ENCODE data around the gene FTH1. TPM values are rescaled to one million over a fixed set of nuclear protein-coding genes. Genes with fewer than 3 reads are reported as not detected.

FTH1 gene
- total and polyA plus RNA-seq, 2 of the 13 experiments (the other 11 are each of a cell fraction or from before 2014, with no cell fraction given): 607 to 760 TPM

DNA sequence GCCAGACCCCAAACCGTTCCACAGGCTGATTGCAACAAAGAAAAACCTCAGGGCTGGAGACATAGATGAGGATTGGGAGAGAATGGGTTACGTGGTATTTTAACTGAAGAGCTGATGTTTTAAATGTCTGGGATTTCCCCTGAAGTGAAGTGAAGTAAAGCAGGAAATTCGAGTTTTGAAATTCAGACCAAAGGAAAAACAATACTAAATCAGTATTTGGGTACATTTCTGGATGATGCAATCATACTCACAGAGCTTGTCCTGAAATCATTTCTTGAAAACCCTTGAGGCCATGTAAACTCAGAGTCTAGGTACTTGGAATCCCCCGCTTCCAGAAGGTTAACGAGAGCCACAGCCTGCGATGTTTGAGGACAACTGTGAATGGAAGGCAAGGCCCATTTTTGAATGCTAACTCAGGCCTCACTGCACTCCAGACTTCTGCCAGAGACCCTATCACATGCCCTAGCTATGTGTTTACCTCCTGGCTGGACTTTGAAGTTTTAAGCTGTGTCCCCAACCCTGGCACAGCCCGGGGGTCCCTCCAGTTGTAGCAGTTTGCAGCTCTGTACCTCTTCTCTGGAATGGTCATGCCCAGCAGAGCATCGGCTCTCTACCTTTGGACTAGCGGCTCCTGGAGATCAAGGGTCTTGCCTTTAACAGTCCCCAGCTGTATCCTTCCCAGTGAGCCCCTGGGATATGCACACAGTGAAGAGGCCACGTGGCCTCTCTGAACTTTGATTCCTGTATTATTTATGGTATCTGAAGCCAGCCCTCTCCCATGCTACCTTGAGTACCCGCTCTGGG is 5.4 kb upstream of the FTH1 start (continued):
- TF ChIP-seq, protein P1, sequence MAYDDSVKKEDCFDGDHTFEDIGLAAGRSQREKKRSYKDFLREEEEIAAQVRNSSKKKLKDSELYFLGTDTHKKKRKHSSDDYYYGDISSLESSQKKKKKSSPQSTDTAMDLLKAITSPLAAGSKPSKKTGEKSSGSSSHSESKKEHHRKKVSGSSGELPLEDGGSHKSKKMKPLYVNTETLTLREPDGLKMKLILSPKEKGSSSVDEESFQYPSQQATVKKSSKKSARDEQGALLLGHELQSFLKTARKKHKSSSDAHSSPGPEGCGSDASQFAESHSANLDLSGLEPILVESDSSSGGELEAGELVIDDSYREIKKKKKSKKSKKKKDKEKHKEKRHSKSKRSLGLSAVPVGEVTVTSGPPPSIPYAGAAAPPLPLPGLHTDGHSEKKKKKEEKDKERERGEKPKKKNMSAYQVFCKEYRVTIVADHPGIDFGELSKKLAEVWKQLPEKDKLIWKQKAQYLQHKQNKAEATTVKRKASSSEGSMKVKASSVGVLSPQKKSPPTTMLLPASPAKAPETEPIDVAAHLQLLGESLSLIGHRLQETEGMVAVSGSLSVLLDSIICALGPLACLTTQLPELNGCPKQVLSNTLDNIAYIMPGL (CRISPR knock-in tag; IDR thresholded peaks at IDR 0.05; ENCODE audit: borderline replicate concordance in 1 of 2, low read depth in 1 of 2): no peak; a peak in 1 of 4 replicates
- TF ChIP-seq, protein P2, sequence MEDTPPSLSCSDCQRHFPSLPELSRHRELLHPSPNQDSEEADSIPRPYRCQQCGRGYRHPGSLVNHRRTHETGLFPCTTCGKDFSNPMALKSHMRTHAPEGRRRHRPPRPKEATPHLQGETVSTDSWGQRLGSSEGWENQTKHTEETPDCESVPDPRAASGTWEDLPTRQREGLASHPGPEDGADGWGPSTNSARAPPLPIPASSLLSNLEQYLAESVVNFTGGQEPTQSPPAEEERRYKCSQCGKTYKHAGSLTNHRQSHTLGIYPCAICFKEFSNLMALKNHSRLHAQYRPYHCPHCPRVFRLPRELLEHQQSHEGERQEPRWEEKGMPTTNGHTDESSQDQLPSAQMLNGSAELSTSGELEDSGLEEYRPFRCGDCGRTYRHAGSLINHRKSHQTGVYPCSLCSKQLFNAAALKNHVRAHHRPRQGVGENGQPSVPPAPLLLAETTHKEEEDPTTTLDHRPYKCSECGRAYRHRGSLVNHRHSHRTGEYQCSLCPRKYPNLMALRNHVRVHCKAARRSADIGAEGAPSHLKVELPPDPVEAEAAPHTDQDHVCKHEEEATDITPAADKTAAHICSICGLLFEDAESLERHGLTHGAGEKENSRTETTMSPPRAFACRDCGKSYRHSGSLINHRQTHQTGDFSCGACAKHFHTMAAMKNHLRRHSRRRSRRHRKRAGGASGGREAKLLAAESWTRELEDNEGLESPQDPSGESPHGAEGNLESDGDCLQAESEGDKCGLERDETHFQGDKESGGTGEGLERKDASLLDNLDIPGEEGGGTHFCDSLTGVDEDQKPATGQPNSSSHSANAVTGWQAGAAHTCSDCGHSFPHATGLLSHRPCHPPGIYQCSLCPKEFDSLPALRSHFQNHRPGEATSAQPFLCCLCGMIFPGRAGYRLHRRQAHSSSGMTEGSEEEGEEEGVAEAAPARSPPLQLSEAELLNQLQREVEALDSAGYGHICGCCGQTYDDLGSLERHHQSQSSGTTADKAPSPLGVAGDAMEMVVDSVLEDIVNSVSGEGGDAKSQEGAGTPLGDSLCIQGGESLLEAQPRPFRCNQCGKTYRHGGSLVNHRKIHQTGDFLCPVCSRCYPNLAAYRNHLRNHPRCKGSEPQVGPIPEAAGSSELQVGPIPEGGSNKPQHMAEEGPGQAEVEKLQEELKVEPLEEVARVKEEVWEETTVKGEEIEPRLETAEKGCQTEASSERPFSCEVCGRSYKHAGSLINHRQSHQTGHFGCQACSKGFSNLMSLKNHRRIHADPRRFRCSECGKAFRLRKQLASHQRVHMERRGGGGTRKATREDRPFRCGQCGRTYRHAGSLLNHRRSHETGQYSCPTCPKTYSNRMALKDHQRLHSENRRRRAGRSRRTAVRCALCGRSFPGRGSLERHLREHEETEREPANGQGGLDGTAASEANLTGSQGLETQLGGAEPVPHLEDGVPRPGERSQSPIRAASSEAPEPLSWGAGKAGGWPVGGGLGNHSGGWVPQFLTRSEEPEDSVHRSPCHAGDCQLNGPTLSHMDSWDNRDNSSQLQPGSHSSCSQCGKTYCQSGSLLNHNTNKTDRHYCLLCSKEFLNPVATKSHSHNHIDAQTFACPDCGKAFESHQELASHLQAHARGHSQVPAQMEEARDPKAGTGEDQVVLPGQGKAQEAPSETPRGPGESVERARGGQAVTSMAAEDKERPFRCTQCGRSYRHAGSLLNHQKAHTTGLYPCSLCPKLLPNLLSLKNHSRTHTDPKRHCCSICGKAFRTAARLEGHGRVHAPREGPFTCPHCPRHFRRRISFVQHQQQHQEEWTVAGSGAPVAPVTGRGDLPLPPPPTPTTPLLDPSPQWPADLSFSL (CRISPR knock-in tag; IDR thresholded peaks at IDR 0.05): no peak
- TF ChIP-seq MBNL3 (CRISPR knock-in tag; conservative IDR thresholded peaks at IDR 0.05) (no peak), STAG1 (CRISPR knock-in tag; IDR thresholded peaks at IDR 0.05) (no peak), ZNF841 (CRISPR knock-in tag; IDR thresholded peaks at IDR 0.05; ENCODE audit: borderline replicate concordance) (no peak), ZNF451 (CRISPR knock-in tag; IDR thresholded peaks at IDR 0.05) (0 out of 2 replicates have a peak, but pooled peaks have one; percentile 64), MEIS2 (CRISPR knock-in tag; IDR thresholded peaks at IDR 0.05) (0 out of 2 replicates have a peak, but pooled peaks have one; percentile 27), SATB2 (CRISPR knock-in tag; IDR thresholded peaks at IDR 0.05) (peak; percentile 88; the same call in 1 of the 2 replicates), ZNF75D (CRISPR knock-in tag; IDR thresholded peaks at IDR 0.05; ENCODE audit: borderline replicate concordance) (no peak)
- TF ChIP-seq, protein P3, sequence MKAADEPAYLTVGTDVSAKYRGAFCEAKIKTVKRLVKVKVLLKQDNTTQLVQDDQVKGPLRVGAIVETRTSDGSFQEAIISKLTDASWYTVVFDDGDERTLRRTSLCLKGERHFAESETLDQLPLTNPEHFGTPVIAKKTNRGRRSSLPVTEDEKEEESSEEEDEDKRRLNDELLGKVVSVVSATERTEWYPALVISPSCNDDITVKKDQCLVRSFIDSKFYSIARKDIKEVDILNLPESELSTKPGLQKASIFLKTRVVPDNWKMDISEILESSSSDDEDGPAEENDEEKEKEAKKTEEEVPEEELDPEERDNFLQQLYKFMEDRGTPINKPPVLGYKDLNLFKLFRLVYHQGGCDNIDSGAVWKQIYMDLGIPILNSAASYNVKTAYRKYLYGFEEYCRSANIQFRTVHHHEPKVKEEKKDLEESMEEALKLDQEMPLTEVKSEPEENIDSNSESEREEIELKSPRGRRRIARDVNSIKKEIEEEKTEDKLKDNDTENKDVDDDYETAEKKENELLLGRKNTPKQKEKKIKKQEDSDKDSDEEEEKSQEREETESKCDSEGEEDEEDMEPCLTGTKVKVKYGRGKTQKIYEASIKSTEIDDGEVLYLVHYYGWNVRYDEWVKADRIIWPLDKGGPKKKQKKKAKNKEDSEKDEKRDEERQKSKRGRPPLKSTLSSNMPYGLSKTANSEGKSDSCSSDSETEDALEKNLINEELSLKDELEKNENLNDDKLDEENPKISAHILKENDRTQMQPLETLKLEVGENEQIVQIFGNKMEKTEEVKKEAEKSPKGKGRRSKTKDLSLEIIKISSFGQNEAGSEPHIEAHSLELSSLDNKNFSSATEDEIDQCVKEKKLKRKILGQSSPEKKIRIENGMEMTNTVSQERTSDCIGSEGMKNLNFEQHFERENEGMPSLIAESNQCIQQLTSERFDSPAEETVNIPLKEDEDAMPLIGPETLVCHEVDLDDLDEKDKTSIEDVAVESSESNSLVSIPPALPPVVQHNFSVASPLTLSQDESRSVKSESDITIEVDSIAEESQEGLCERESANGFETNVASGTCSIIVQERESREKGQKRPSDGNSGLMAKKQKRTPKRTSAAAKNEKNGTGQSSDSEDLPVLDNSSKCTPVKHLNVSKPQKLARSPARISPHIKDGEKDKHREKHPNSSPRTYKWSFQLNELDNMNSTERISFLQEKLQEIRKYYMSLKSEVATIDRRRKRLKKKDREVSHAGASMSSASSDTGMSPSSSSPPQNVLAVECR (CRISPR knock-in tag; IDR thresholded peaks at IDR 0.05; ENCODE audit: borderline replicate concordance): peak; percentile 76
- TF ChIP-seq, protein P4, sequence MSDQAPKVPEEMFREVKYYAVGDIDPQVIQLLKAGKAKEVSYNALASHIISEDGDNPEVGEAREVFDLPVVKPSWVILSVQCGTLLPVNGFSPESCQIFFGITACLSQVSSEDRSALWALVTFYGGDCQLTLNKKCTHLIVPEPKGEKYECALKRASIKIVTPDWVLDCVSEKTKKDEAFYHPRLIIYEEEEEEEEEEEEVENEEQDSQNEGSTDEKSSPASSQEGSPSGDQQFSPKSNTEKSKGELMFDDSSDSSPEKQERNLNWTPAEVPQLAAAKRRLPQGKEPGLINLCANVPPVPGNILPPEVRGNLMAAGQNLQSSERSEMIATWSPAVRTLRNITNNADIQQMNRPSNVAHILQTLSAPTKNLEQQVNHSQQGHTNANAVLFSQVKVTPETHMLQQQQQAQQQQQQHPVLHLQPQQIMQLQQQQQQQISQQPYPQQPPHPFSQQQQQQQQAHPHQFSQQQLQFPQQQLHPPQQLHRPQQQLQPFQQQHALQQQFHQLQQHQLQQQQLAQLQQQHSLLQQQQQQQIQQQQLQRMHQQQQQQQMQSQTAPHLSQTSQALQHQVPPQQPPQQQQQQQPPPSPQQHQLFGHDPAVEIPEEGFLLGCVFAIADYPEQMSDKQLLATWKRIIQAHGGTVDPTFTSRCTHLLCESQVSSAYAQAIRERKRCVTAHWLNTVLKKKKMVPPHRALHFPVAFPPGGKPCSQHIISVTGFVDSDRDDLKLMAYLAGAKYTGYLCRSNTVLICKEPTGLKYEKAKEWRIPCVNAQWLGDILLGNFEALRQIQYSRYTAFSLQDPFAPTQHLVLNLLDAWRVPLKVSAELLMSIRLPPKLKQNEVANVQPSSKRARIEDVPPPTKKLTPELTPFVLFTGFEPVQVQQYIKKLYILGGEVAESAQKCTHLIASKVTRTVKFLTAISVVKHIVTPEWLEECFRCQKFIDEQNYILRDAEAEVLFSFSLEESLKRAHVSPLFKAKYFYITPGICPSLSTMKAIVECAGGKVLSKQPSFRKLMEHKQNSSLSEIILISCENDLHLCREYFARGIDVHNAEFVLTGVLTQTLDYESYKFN (CRISPR knock-in tag; conservative IDR thresholded peaks at IDR 0.05): peak; percentile 97

Data from HepG2 (cell line).